H9 (cell line): ENCODE data around the gene TRIO. TPM values are rescaled to one million over a fixed set of nuclear protein-coding genes. Genes with fewer than 3 reads are reported as not detected.

ENCODE experiments used
- DNase-seq: peaks from one replicate; pipeline ENCODE4 v3.0.0-alpha.2; 2017
- H2AFZ ChIP-seq: one replicate; pipeline ENCODE4 v1.6.1; 2013; ENCODE audit warnings: mild to moderate bottlenecking, low read length, control low read depth, moderate library complexity
- H2AK5ac ChIP-seq: 2 replicates; pipeline ENCODE4 v1.6.1; 2013; ENCODE audit warnings: low read length, control low read depth, mixed read lengths; ENCODE audit not compliant: insufficient read length
- H2BK120ac ChIP-seq: one replicate; pipeline ENCODE4 v1.6.1; 2013; ENCODE audit warnings: low read depth, mild to moderate bottlenecking, low read length, control low read depth, inconsistent platforms; ENCODE audit not compliant: poor library complexity, severe bottlenecking
- H2BK12ac ChIP-seq: 2 replicates; pipeline ENCODE4 v1.6.1; 2013; ENCODE audit warnings: low read length, control low read depth, mixed read lengths, low read depth; ENCODE audit not compliant: insufficient read length
- H2BK15ac ChIP-seq: 2 replicates; pipeline ENCODE4 v1.6.1; 2013; ENCODE audit warnings: low read depth, low read length, control low read depth
- H2BK20ac ChIP-seq: one replicate; pipeline ENCODE4 v1.6.1; 2013; ENCODE audit warnings: low read depth, mild to moderate bottlenecking, low read length, control low read depth, inconsistent platforms; ENCODE audit not compliant: poor library complexity, severe bottlenecking
- H2BK5ac ChIP-seq: 2 replicates; pipeline ENCODE4 v1.6.1; 2013; ENCODE audit warnings: low read length, control low read depth, mixed read lengths; ENCODE audit not compliant: insufficient read length
- H3K14ac ChIP-seq: 2 replicates; pipeline ENCODE4 v1.6.1; 2013; ENCODE audit warnings: low read length, control low read depth; ENCODE audit not compliant: insufficient read depth
- H3K18ac ChIP-seq: 2 replicates; pipeline ENCODE4 v1.6.1; 2013; ENCODE audit warnings: low read depth, mild to moderate bottlenecking, mixed read lengths, low read length, control low read depth; ENCODE audit not compliant: insufficient read length
- H3K23ac ChIP-seq: 2 replicates; pipeline ENCODE4 v1.6.1; 2013; ENCODE audit warnings: low read length, control low read depth, mixed read lengths, low read depth; ENCODE audit not compliant: insufficient read length
- H3K23me2 ChIP-seq: 2 replicates; pipeline ENCODE4 v1.6.1; 2013; ENCODE audit warnings: low read depth, mild to moderate bottlenecking, mixed read lengths, low read length, control low read depth; ENCODE audit not compliant: insufficient read length, poor library complexity, severe bottlenecking
- H3K27ac ChIP-seq: 2 replicates; pipeline ENCODE4 v1.5.1; 2013; ENCODE audit warnings: low read length, control low read depth, mixed read lengths, low read depth; ENCODE audit not compliant: insufficient read length
- H3K27me3 ChIP-seq: 2 replicates; pipeline ENCODE4 v1.6.1; 2013; ENCODE audit warnings: low read length, control low read depth, inconsistent platforms; ENCODE audit not compliant: insufficient read depth
- H3K4ac ChIP-seq: 2 replicates; pipeline ENCODE4 v1.6.1; 2013; ENCODE audit warnings: low read depth, mild to moderate bottlenecking, control low read depth, inconsistent platforms, low read length, moderate library complexity
- H3K4me1 ChIP-seq: 2 replicates; pipeline ENCODE4 v1.6.1; 2013; ENCODE audit warnings: low read length, control low read depth, inconsistent platforms; ENCODE audit not compliant: insufficient read depth
- H3K4me2 ChIP-seq: 2 replicates; pipeline ENCODE4 v1.6.1; 2013; ENCODE audit warnings: low read length, control low read depth, mixed read lengths; ENCODE audit not compliant: insufficient read length, insufficient read depth
- H3K56ac ChIP-seq: 2 replicates; pipeline ENCODE4 v1.6.1; 2013; ENCODE audit warnings: low read depth, mild to moderate bottlenecking, mixed read lengths, low read length, control low read depth; ENCODE audit not compliant: insufficient read length
- H3K79me1 ChIP-seq: 2 replicates; pipeline ENCODE4 v1.6.1; 2013; ENCODE audit warnings: low read depth, mild to moderate bottlenecking, moderate library complexity, low read length, control low read depth, inconsistent platforms; ENCODE audit not compliant: insufficient read depth, poor library complexity, severe bottlenecking
- H3K79me2 ChIP-seq: 2 replicates; pipeline ENCODE4 v1.6.1; 2013; ENCODE audit warnings: low read length, control low read depth, inconsistent platforms; ENCODE audit not compliant: insufficient read depth
- H3K9ac ChIP-seq: 2 replicates; pipeline ENCODE4 v1.6.1; 2013; ENCODE audit warnings: low read length, control low read depth, mixed read lengths; ENCODE audit not compliant: insufficient read length; ENCODE audit errors: extremely low read depth
- H3K9me3 ChIP-seq: one replicate; pipeline ENCODE4 v1.6.1; 2013; ENCODE audit warnings: low read depth, low read length, inconsistent platforms; ENCODE audit not compliant: control insufficient read depth
- H3T11ph ChIP-seq: one replicate; pipeline ENCODE4 v1.6.1; 2013; ENCODE audit warnings: mild to moderate bottlenecking, low read length, control low read depth, inconsistent platforms
- H4K20me1 ChIP-seq: one replicate; pipeline ENCODE4 v1.6.1; 2013; ENCODE audit not compliant: control insufficient read depth, insufficient read length, insufficient read depth
- H4K5ac ChIP-seq: 2 replicates; pipeline ENCODE4 v1.6.1; 2013; ENCODE audit warnings: low read depth, mild to moderate bottlenecking, mixed read lengths, low read length, control low read depth; ENCODE audit not compliant: insufficient read length
- H4K8ac ChIP-seq: replicated peaks from 2 replicates; pipeline ENCODE4 v1.6.1; 2013; ENCODE audit warnings: low read length, control low read depth, mixed read lengths, low read depth; ENCODE audit not compliant: insufficient read length
- H4K91ac ChIP-seq: 2 replicates; pipeline ENCODE4 v1.6.1; 2013; ENCODE audit warnings: low read depth, mild to moderate bottlenecking, moderate library complexity, mixed read lengths, low read length, control low read depth; ENCODE audit not compliant: insufficient read length
- H3K27ac Mint-ChIP-seq, 3 experiments: 2 replicates in 2 of 3; 3 replicates in 1 of 3; pipeline ENCODE4 v1.8.0; 2020 to 2021; ENCODE audit warnings: mixed read lengths in 3 of 3, mild to moderate bottlenecking in 1 of 3, moderate library complexity in 1 of 3
- H3K27me3 Mint-ChIP-seq: 2 replicates; pipeline ENCODE4 v1.8.0; 2021; ENCODE audit warnings: low read depth, mild to moderate bottlenecking, moderate library complexity, mixed read lengths
- H3K36me3 Mint-ChIP-seq, 3 experiments: 2 replicates in 2 of 3; 3 replicates in 1 of 3; pipeline ENCODE4 v1.8.0; 2020 to 2021; ENCODE audit warnings: low read depth in 3 of 3, mixed read lengths in 3 of 3; ENCODE audit not compliant: insufficient read depth in 1 of 3
- H3K4me1 Mint-ChIP-seq, 2 experiments: 2 replicates each; pipeline ENCODE4 v1.8.0; 2020; ENCODE audit warnings: mixed read lengths in 2 of 2
- H3K4me3 Mint-ChIP-seq, 2 experiments: 2 replicates in 1 of 2; 3 replicates in 1 of 2; pipeline ENCODE4 v1.8.0; 2020 to 2021; ENCODE audit warnings: mild to moderate bottlenecking in 2 of 2, mixed read lengths in 2 of 2, moderate library complexity in 1 of 2
- H3K9me3 Mint-ChIP-seq, 2 experiments: 2 replicates in 1 of 2; 3 replicates in 1 of 2; pipeline ENCODE4 v1.8.0; 2020; ENCODE audit warnings: mild to moderate bottlenecking in 2 of 2, mixed read lengths in 2 of 2, moderate library complexity in 1 of 2
- WGBS: extraction: QIAGEN DNeasy Blood & Tissue Kit; methylation state at CpG from one replicate; pipeline ENCODE4 v1.1.7; 2013; ENCODE audit warnings: missing lambda C conversion rate, low lambda C conversion rate, mixed read lengths; ENCODE audit not compliant: insufficient read length; ENCODE audit errors: extremely low coverage; 5-methylcytosine and 5-hydroxymethylcytosine counted together
- total RNA-seq: library from RNA; stranded (reverse); gene quantifications from 2 replicates; pipeline ENCODE4 v1.2.1, GENCODE V29; 2021
- TF ChIP-seq, protein P1 (sequence below): fragments of 200-600 bp; sonication (generic); conservative IDR thresholded peaks from 3 replicates; pipeline ENCODE4 v1.8.0; 2021; ENCODE audit warnings: antibody characterized with exemption, mild to moderate bottlenecking

The TRIO gene
- total RNA-seq, 1 experiment from 2014 or later: 87.8 TPM

DNA sequence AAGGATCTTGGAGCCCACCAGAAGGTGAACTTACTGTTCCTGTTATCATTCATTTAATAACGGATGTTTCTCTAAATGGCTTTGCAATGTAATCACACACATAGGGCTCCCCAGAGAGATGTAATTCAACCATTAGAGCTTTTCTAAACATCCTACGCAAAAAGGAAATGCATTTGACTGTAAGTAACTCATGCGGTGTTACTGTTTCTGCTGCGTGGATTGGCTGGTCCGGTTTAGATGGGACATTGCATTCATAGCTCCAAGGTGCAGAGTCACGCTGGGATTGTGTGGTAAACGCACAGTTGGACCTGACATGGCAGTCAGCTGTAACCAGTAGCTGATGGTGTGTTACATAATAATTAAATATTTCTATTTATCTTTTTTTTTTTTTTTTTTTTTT, 252.9 kb downstream of the TRIO start:
- Histone ChIP-seq H3K18ac (no peak overlapping the region), H2BK15ac (no peak overlapping the region), H3K27ac (no peak overlapping the region), H3K56ac (no peak overlapping the region), H3K27me3 (no peaks in the 10 kb centered on the region), H4K5ac (no peak overlapping the region), H2AK5ac (no peak overlapping the region), H4K91ac (no peak overlapping the region), H3K23ac (no peak overlapping the region), H3K4ac (no peak overlapping the region), H4K20me1 (no peaks in the 10 kb centered on the region), H3K4me2 (no peak overlapping the region), H3K79me1 (no peaks in the 10 kb centered on the region), H4K8ac (no peak overlapping the region), H3K79me2 (no peaks in the 10 kb centered on the region), H2BK120ac (no peak overlapping the region), H3K14ac (no peak overlapping the region), H2BK12ac (no peak overlapping the region), H3K9me3 (no peaks in the 10 kb centered on the region), H3K4me1 (0 out of 2 replicates have a peak, but pooled peaks cover 3% of the 10 kb centered on the region), H2BK5ac (no peak overlapping the region), H3T11ph (no peak overlapping the region), H2AFZ (no peak overlapping the region), H3K23me2 (no peaks in the 10 kb centered on the region), H2BK20ac (no peak overlapping the region), H3K9ac (no peak overlapping the region)
- Mint-ChIP-seq H3K4me3 (no peak overlapping the region), H3K9me3 (no peaks in the 10 kb centered on the region; a peak in 1 of 5 replicates), H3K27ac (no peak overlapping the region; a peak in 1 of 7 replicates), H3K4me1 (peaks cover 5 to 12% of the 10 kb centered on the region in 2 experiments; a peak in 3 of 4 replicates), H3K36me3 (peaks cover 33 to 70% (median 49%) of the 10 kb centered on the region in 3 experiments), H3K27me3 (no peaks in the 10 kb centered on the region)
- DNase-seq: no peak
- WGBS: no CpG with 5 or more reads among the region's 7 CpGs
- TF ChIP-seq, protein P1, sequence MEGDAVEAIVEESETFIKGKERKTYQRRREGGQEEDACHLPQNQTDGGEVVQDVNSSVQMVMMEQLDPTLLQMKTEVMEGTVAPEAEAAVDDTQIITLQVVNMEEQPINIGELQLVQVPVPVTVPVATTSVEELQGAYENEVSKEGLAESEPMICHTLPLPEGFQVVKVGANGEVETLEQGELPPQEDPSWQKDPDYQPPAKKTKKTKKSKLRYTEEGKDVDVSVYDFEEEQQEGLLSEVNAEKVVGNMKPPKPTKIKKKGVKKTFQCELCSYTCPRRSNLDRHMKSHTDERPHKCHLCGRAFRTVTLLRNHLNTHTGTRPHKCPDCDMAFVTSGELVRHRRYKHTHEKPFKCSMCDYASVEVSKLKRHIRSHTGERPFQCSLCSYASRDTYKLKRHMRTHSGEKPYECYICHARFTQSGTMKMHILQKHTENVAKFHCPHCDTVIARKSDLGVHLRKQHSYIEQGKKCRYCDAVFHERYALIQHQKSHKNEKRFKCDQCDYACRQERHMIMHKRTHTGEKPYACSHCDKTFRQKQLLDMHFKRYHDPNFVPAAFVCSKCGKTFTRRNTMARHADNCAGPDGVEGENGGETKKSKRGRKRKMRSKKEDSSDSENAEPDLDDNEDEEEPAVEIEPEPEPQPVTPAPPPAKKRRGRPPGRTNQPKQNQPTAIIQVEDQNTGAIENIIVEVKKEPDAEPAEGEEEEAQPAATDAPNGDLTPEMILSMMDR: no peak
